ENCODE results near the gene SCUBE1.

The SCUBE1 gene

GRCh38 chr22:43277091-43277490 lies 66.1 kb downstream of the SCUBE1 start:
- no peak for DNase-seq

- DNase-seq = no peak
Observed at GRCh38 chr22:43276321-43276720, 66.9 kb downstream of the SCUBE1 start.

GRCh38 chr22:43275545-43276317 lies 67.4 kb downstream of the SCUBE1 start:
- DNase-seq = no peak

GRCh38 chr22:43274595-43275240 lies 68.5 kb downstream of the SCUBE1 start:
- DNase-seq = no peak

- peak in 6 of 14 donors; percentile 1 to 36 (median 8) for DNase-seq
Observed at GRCh38 chr22:43273902-43274484, 69.2 kb downstream of the SCUBE1 start.

- DNase-seq = no peak
Observed at GRCh38 chr22:43272869-43273318, 70.3 kb downstream of the SCUBE1 start.

- DNase-seq = no peak
Observed at GRCh38 chr22:43272301-43272700, 70.9 kb downstream of the SCUBE1 start.

- DNase-seq = no peak
Observed at GRCh38 chr22:43270949-43271348, 72.2 kb downstream of the SCUBE1 start.

- DNase-seq = no peak
Observed at GRCh38 chr22:43270314-43270908, 72.8 kb downstream of the SCUBE1 start.

GRCh38 chr22:43269646-43270045 lies 73.5 kb downstream of the SCUBE1 start:
- no peak for DNase-seq

- DNase-seq = no peak
Observed at GRCh38 chr22:43269246-43269645, 73.9 kb downstream of the SCUBE1 start.

GRCh38 chr22:43267981-43268660 lies 75.1 kb downstream of the SCUBE1 start:
- DNase-seq = no peak

GRCh38 chr22:43267332-43267980 lies 75.7 kb downstream of the SCUBE1 start:
- DNase-seq = no peak

- no peak for DNase-seq
Observed at GRCh38 chr22:43266076-43266475, 77.1 kb downstream of the SCUBE1 start.

- no peak for DNase-seq
Observed at GRCh38 chr22:43263645-43264514, 79.3 kb downstream of the SCUBE1 start.

GRCh38 chr22:43262990-43263644 lies 80.1 kb downstream of the SCUBE1 start:
- DNase-seq = no peak

- DNase-seq = peak in 1 of 14 donors; percentile 13
Observed at GRCh38 chr22:43260331-43261231, 82.6 kb downstream of the SCUBE1 start.

- DNase-seq = no peak
Observed at GRCh38 chr22:43257961-43258360, 85.2 kb downstream of the SCUBE1 start.

GRCh38 chr22:43257549-43257948 lies 85.6 kb downstream of the SCUBE1 start:
- no peak for DNase-seq
